ENCODE measurements around the gene TXK.

DNA sequence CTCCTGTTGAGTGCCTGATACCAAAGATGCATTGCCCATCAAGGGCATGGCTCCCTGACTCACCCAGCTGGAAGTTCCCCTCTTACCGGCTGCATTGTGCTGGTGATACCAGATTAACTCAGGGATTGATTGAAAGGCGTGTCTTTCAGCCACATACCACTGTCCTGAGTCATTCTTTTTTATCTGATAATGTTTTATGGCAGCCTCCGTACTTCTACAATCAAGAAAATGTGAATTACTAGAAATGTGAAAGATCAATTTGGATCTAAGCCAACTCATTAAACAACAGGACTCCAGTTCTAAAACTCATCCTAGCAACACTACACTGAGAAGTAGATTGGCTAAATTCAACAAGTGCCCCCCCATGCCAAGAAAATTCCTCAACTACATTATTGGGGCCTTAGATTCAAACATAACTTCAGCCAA, 40.0 kb downstream of the TXK start:
- TF ChIP-seq, protein P1, sequence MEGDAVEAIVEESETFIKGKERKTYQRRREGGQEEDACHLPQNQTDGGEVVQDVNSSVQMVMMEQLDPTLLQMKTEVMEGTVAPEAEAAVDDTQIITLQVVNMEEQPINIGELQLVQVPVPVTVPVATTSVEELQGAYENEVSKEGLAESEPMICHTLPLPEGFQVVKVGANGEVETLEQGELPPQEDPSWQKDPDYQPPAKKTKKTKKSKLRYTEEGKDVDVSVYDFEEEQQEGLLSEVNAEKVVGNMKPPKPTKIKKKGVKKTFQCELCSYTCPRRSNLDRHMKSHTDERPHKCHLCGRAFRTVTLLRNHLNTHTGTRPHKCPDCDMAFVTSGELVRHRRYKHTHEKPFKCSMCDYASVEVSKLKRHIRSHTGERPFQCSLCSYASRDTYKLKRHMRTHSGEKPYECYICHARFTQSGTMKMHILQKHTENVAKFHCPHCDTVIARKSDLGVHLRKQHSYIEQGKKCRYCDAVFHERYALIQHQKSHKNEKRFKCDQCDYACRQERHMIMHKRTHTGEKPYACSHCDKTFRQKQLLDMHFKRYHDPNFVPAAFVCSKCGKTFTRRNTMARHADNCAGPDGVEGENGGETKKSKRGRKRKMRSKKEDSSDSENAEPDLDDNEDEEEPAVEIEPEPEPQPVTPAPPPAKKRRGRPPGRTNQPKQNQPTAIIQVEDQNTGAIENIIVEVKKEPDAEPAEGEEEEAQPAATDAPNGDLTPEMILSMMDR (IDR thresholded peaks at IDR 0.05; ENCODE audit: poor library complexity): no peak
- no peak for TF ChIP-seq EZH2phosphoT487 (IDR thresholded peaks at IDR 0.05; ENCODE audit: low read depth, severe bottlenecking, unreplicated experiment)

All from hepatocyte (in vitro differentiated cells).